Prostate gland (tissue), 2 donors: ENCODE measurements around the gene DLG2. TPM values are rescaled to one million over a fixed set of nuclear protein-coding genes. Genes with fewer than 3 reads are reported as not detected.

Source experiments
- DNase-seq: peaks from one replicate; pipeline ENCODE4 v3.0.0-alpha.2; 2019; ENCODE audit warnings: low spot score
- H3K27ac ChIP-seq, 2 donors: fragments of 200-600 bp; sonication (generic); 2 replicates each; pipeline ENCODE4 v1.5.1; 2017 to 2019
- H3K27me3 ChIP-seq: fragments of 200-600 bp; sonication (generic); replicated peaks from 2 replicates; pipeline ENCODE4 v1.5.1; 2019; ENCODE audit not compliant: insufficient read depth
- H3K36me3 ChIP-seq, 2 donors: fragments of 200-600 bp; sonication (generic); 1 replicate in 1 of 2; 2 replicates in 1 of 2; pipeline versions ENCODE4 v1.5.1 to v1.8.1; 2017 to 2019
- H3K4me1 ChIP-seq: fragments of 200-600 bp; sonication (generic); replicated peaks from 2 replicates; pipeline ENCODE4 v1.5.1; 2019
- H3K4me3 ChIP-seq, 2 donors: fragments of 200-600 bp; sonication (generic); 2 replicates each; pipeline ENCODE4 v1.5.1; 2017 to 2019
- H3K9me3 ChIP-seq: fragments of 200-600 bp; sonication (generic); 2 replicates; pipeline ENCODE4 v1.5.1; 2017
- POLR2A ChIP-seq: fragments of 450-650 bp; IDR thresholded peaks from one replicate; pipeline ENCODE4 v1.6.1; 2016; ENCODE audit warnings: antibody characterized with exemption, mild to moderate bottlenecking
- POLR2AphosphoS5 ChIP-seq: sonication (generic); formaldehyde crosslinking; IDR thresholded peaks from one replicate; pipeline ENCODE4 v1.6.1; 2017; ENCODE audit warnings: antibody characterized with exemption
- WGBS: methylation state at CpG from one replicate; pipeline ENCODE4 v1.1.5; 2018; 5-methylcytosine and 5-hydroxymethylcytosine counted together
- intact Hi-C: fragments of 100-400 bp; cut with DNase I; formaldehyde crosslinking; loops from one replicate; pipeline ENCODE4 v1.14.2; 2022
- total RNA-seq, 2 donors: library from RNA; depleted of rRNA; stranded (reverse); fragments of >200 nt; gene quantifications; one replicate each; pipeline ENCODE4 v1.1.0, GENCODE V29; 2016
- TF ChIP-seq, protein P1 (sequence below), 4 experiments: fragments of 200-600 bp in 2 of 4; fragments of 450-650 bp in 2 of 4; sonication (generic) in 2 of 4; IDR thresholded peaks; 1 replicate in 3 of 4; 2 replicates in 1 of 4; pipeline ENCODE4 v1.5.1; 2016 to 2019; ENCODE audit warnings: antibody characterized with exemption in 4 of 4, mild to moderate bottlenecking in 2 of 4, moderate library complexity in 2 of 4

DLG2 gene
- total RNA-seq, 2 donors from 2014 or later: 9.8 to 16.2 TPM

DNA sequence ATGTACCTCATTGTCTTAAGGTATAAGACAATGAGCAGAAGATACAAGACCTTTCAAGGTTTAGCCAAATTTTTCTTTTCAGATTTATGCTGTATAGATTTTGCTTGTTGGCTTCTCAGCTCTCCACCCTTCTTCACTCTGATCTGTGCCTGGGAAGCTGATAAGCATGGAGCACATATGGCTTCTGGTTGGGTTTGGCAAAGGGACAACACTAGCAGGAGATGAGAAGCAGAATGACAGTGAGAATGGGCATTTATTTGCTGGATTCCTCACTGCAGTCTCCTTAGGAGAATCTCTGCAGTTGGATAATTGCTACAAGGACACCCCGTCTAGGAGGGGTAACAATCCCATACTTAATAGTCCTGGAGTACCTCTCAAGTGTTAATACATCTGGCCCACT is 1866.2 kb downstream of the DLG2 start:
- Histone ChIP-seq H3K27ac (no peak overlapping the region), H3K36me3 (no peaks in the 10 kb centered on the region), H3K27me3 (no peaks in the 10 kb centered on the region), H3K4me3 (no peak overlapping the region), H3K4me1 (no peaks in the 10 kb centered on the region), H3K9me3 (no peaks in the 10 kb centered on the region)
- no peak for DNase-seq
- 83% methylated on average over 1 of the region's 1 CpG for WGBS
- intact Hi-C loops: no loop called here
- TF ChIP-seq, protein P1, sequence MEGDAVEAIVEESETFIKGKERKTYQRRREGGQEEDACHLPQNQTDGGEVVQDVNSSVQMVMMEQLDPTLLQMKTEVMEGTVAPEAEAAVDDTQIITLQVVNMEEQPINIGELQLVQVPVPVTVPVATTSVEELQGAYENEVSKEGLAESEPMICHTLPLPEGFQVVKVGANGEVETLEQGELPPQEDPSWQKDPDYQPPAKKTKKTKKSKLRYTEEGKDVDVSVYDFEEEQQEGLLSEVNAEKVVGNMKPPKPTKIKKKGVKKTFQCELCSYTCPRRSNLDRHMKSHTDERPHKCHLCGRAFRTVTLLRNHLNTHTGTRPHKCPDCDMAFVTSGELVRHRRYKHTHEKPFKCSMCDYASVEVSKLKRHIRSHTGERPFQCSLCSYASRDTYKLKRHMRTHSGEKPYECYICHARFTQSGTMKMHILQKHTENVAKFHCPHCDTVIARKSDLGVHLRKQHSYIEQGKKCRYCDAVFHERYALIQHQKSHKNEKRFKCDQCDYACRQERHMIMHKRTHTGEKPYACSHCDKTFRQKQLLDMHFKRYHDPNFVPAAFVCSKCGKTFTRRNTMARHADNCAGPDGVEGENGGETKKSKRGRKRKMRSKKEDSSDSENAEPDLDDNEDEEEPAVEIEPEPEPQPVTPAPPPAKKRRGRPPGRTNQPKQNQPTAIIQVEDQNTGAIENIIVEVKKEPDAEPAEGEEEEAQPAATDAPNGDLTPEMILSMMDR (IDR thresholded peaks at IDR 0.05): no peak
- TF ChIP-seq POLR2AphosphoS5 (no peak), POLR2A (no peak)

DNA sequence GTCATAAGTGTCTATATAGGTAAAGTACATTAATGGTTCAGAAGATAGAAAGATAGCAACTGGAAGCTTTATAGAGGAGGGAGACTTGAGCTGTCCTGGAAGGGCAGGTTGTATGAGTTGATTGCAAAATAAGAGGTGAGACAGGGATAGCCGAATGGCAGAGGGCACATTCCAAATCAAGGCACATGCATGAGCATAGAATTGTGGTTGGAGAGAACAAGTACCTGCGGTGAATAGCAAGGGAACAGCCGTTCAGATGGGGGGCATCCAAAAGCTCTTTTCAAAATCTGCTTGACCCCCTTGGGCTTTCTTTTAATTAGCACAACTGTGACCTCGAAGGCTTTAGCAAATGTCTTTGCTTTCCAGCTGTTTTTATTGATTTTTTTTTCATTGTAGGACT is 1868.0 kb downstream of the DLG2 start:
- Histone ChIP-seq H3K36me3 (no peaks in the 10 kb centered on the region), H3K27me3 (no peaks in the 10 kb centered on the region), H3K4me1 (no peaks in the 10 kb centered on the region), H3K4me3 (no peak overlapping the region), H3K9me3 (no peaks in the 10 kb centered on the region), H3K27ac (no peak overlapping the region)
- TF ChIP-seq, protein P1 (IDR thresholded peaks at IDR 0.05): no peak
- TF ChIP-seq POLR2AphosphoS5 (no peak), POLR2A (no peak)
- intact Hi-C loops: no loop called here
- DNase-seq: no peak
- 67% methylated on average over 4 of the region's 4 CpGs for WGBS

DNA sequence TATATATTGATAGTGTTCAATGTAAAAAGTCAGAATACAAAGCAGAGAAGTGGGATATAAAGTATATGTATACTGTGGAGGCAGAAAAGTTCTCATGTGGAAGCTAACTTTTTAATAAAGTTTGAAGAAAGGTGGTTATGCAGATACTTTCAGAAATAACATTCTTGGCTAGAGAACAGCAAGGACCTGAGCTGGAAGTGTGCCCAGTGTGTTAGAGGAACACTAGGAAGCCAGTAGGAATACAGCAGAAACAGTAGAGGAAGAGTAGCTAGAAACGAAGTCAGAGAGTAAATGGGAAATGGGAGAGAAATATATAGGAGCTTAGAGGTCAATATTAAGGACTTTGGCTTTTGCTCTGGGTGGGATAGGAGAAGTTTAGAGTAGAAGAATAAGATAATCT is 1876.1 kb downstream of the DLG2 start:
- Histone ChIP-seq H3K36me3 (no peaks in the 10 kb centered on the region), H3K27me3 (no peaks in the 10 kb centered on the region), H3K9me3 (no peaks in the 10 kb centered on the region), H3K4me3 (no peak overlapping the region), H3K4me1 (no peaks in the 10 kb centered on the region), H3K27ac (no peak overlapping the region)
- intact Hi-C loops: no loop called here
- no peak for DNase-seq
- TF ChIP-seq POLR2A (no peak), POLR2AphosphoS5 (no peak)
- TF ChIP-seq, protein P1 (IDR thresholded peaks at IDR 0.05): no peak
- WGBS: 79% methylated on average over 1 of the region's 1 CpG

DNA sequence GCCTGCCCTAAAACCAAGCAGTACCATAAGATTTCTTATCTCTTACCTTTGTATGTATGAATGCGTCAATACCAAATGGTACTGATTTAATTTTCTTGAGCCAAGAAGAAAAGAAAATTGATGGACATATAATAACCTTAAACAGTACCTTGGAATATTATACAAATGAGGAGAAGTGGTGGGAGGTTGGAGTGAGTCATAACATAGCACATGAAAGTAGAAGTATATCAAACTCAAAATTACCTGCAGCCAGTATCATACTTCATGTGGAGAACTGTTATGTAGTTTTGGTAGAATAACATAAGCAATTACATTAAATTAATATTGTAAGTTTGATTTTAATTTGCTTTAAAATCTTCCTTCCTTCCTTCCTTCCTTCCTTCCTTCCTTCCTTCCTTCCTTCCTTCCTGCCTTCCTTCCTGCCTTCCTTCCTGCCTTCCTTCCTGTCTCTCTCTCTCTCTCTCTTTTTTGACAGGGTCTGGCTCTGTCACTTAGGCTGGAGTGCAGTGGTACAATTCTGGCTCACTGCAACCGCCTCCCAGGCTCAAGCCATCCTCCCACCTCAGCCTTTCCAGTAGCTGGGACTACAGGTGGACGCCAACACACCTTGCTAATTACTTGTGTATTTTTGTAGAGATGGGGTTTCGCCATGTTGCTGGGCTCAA is 1880.1 kb downstream of the DLG2 start:
- DNase-seq: no peak
- no peaks in the 10 kb centered on the region for H3K27me3 ChIP-seq
- 94% methylated on average over 4 of the region's 4 CpGs for WGBS
- no peaks in the 10 kb centered on the region for H3K9me3 ChIP-seq
- no peak overlapping the region for H3K27ac ChIP-seq
- intact Hi-C loops: no loop called here
- no peaks in the 10 kb centered on the region for H3K4me1 ChIP-seq
- no peaks in the 10 kb centered on the region for H3K36me3 ChIP-seq
- H3K4me3 ChIP-seq: no peak overlapping the region
- no peak for TF ChIP-seq POLR2AphosphoS5
- TF ChIP-seq POLR2A: no peak
- TF ChIP-seq, protein P1 (IDR thresholded peaks at IDR 0.05): no peak

DNA sequence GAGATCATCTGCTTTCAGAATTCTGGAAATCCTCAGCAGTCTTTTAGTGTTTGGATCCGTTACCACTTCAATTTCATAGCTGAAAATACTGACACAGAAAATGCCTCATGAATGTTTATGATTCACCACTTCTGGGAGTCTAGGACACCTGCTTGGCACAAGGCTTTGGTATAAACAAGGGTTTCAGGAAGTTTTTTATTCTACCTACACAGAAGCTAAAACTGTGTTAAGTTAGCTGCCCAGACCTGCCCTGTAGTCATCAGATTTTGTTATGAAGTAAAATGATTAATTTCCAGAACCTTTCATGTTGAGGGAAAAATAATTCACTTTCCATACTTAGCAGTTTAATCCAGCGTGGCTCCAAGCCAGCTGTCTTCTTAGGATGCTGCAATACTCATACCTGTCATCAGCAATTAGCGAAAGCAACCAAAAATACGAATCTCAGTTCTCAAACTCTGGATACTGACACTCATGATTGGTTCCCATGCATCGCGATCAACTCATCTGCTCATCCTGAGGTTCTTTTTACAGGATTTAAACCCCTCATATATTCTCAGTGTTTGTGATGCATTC is 1882.4 kb downstream of the DLG2 start:
- no peaks in the 10 kb centered on the region for H3K27me3 ChIP-seq
- no peak for DNase-seq
- H3K9me3 ChIP-seq: no peaks in the 10 kb centered on the region
- no peaks in the 10 kb centered on the region for H3K4me1 ChIP-seq
- intact Hi-C loops: no loop called here
- 76% methylated on average over 6 of the region's 6 CpGs for WGBS
- TF ChIP-seq POLR2AphosphoS5: no peak
- TF ChIP-seq POLR2A: no peak
- H3K4me3 ChIP-seq: no peak overlapping the region
- H3K27ac ChIP-seq: no peak overlapping the region
- H3K36me3 ChIP-seq: no peaks in the 10 kb centered on the region
